ENCODE results near the gene RND3. TPM values are rescaled to one million over a fixed set of nuclear protein-coding genes. Genes with fewer than 3 reads are reported as not detected.

The RND3 gene
- total and polyA plus RNA-seq, 10 of the 15 experiments (the other 5 are each of a cell fraction or from before 2014, with no cell fraction given): 0.38 to 18.3 (median 0.93) TPM

GRCh38 chr2:150428641-150429040 lies 58.8 kb downstream of the RND3 start:
- Histone ChIP-seq H3K4me3 (no peak overlapping the region), H3K4me2 (ENCODE audit: control insufficient read depth, insufficient read depth) (no peak overlapping the region), H3K27me3 (replicated peaks in 1 of 2; ENCODE audit: control insufficient read depth in 2 of 2, insufficient read depth in 2 of 2, low read length in 1 of 2) (no peaks in the 10 kb centered on the region), H3K79me2 (ENCODE audit: control insufficient read depth, insufficient read depth, low read length) (no peaks in the 10 kb centered on the region), H2AFZ (ENCODE audit: control insufficient read depth, low read depth, low read length) (no peak overlapping the region), H3K9me3 (replicated peaks; ENCODE audit: control insufficient read depth, insufficient read depth, low read length) (no peaks in the 10 kb centered on the region), H4K20me1 (ENCODE audit: control insufficient read depth, insufficient read depth) (no peaks in the 10 kb centered on the region), H3K27ac (ENCODE audit: control insufficient read depth, insufficient read depth) (no peak overlapping the region), H3K4me1 (ENCODE audit: control insufficient read depth, insufficient read depth, low read length) (no peaks in the 10 kb centered on the region), H3K9ac (ENCODE audit: control insufficient read depth, insufficient read depth, low read length) (no peak overlapping the region), H3K36me3 (ENCODE audit: control insufficient read depth in 2 of 2, insufficient read depth in 2 of 2, low read length in 1 of 2) (no peaks in the 10 kb centered on the region)
- ChIA-PET CTCF (interaction anchor here (0.6 to 1.2 kb wide), 2 partner anchors 29 to 1788 kb away, joined by 3 read pairs; no protein-coding TSS in a partner anchor), POLR2A (no interaction called here), SMC1A (ENCODE audit: uncharacterized antibody, unreplicated experiment) (interaction anchor here (0.6 to 4.2 kb wide), 3 partner anchors 16 to 42 kb away, joined by 3 to 21 read pairs (median 5); no protein-coding TSS in a partner anchor), RAD21 (ENCODE audit: unreplicated experiment) (no interaction called here)
- in situ Hi-C loops (cut with MboI): no loop called here
- FAIRE-seq (no peak), ATAC-seq (no peak), DNase-seq (ENCODE audit: low read depth, low spot score) (no peak)
- TF ChIP-seq JUNB (IDR thresholded peaks at IDR 0.05): no peak
- no peak for TF ChIP-seq RELA (IDR thresholded peaks at IDR 0.05; ENCODE audit: borderline replicate concordance, partially characterized antibody)
- no peak for TF ChIP-seq CBX5 (IDR thresholded peaks at IDR 0.05; ENCODE audit: low read depth)
- no peak for TF ChIP-seq CHD1 (IDR thresholded peaks at IDR 0.05; ENCODE audit: low read depth, low read length)
- no peak for TF ChIP-seq NKRF (conservative IDR thresholded peaks at IDR 0.05)
- TF ChIP-seq BCL3 (IDR thresholded peaks at IDR 0.05; ENCODE audit: borderline replicate concordance, insufficient read depth, low read depth, low read length, poor library complexity, severe bottlenecking): no peak
- no peak for TF ChIP-seq CREM (IDR thresholded peaks at IDR 0.05; ENCODE audit: low read depth)
- TF ChIP-seq PAX5 (IDR thresholded peaks at IDR 0.05; ENCODE audit: borderline replicate concordance, low read depth, low read length): no peak
- TF ChIP-seq ZNF592 (IDR thresholded peaks at IDR 0.05): no peak
- TF ChIP-seq IKZF2 (IDR thresholded peaks at IDR 0.05): no peak
- TF ChIP-seq ZNF622 (IDR thresholded peaks at IDR 0.05): no peak
- BruUV-seq (replicated peaks): no TSS peak
- intact Hi-C loops (cut with micrococcal nuclease; ENCODE audit: unreplicated experiment): no loop called here
- WGBS (ENCODE audit: insufficient coverage, insufficient replicate concordance, low lambda C conversion rate, missing lambda C conversion rate): 6% methylated on average over 2 of the region's 2 CpGs
